GM10248 (cell line): ENCODE results near the gene ESR2.
"Not testable (repeated sequence)": the region's sequence is repeated elsewhere in the genome, so short reads cannot be mapped to it uniquely, and the experiment has no call there.

ENCODE experiments used
- CTCF ChIA-PET: fragments of 300-600 bp; sonication (Branson Sonifier 250); formaldehyde crosslinking; extraction: SDS; loops from one replicate; lab custom pipeline; 2021; ENCODE audit warnings: antibody characterized with exemption; lab: Yijun Ruan, JAX
- POLR2A ChIA-PET: fragments of 350-650 bp; sonication (Branson Sonifier 250); formaldehyde crosslinking; extraction: SDS; loops from one replicate; lab custom pipeline; 2020; ENCODE audit warnings: antibody characterized with exemption; lab: Yijun Ruan, JAX
- DNase-seq: peaks from one replicate; pipeline ENCODE4 v3.0.0; 2012; ENCODE audit errors: extremely low spot score
- CTCF ChIP-seq: IDR thresholded peaks from 2 replicates; pipeline ENCODE4 v1.5.1; 2012; ENCODE audit warnings: mild to moderate bottlenecking, low read depth; ENCODE audit errors: extremely low read depth, missing control alignments, control extremely low read depth

Gene ESR2

GRCh38 chr14:64126548-64126947 lies 167.6 kb downstream of the ESR2 start:
- ChIA-PET POLR2A (no interaction called here), CTCF (interaction anchor here (1.1 kb wide), 1 partner anchor 10 kb away, joined by 3 read pairs; no protein-coding TSS in a partner anchor)
- DNase-seq: no peak
- TF ChIP-seq CTCF: no peak

- ChIA-PET CTCF (interaction anchor here (0.9 to 1.1 kb wide), 2 partner anchors 9 to 13 kb away, joined by 3 read pairs; no protein-coding TSS in a partner anchor), POLR2A (no interaction called here)
- DNase-seq: no peak
- no peak for TF ChIP-seq CTCF
Observed at GRCh38 chr14:64125270-64125669, 168.9 kb downstream of the ESR2 start.

GRCh38 chr14:64123241-64123822 lies 170.8 kb downstream of the ESR2 start:
- CTCF ChIA-PET: interaction anchor here (0.7 to 1.3 kb wide), 3 partner anchors 13 to 46 kb away, joined by 3 to 4 read pairs (median 3); no protein-coding TSS in a partner anchor
- POLR2A ChIA-PET: no interaction called here
- TF ChIP-seq CTCF: no peak
- DNase-seq: no peak

GRCh38 chr14:64119980-64120379 lies 174.2 kb downstream of the ESR2 start:
- CTCF ChIA-PET: interaction anchor here (1.2 to 1.5 kb wide), 2 partner anchors 10 to 18 kb away, joined by 3 to 4 read pairs; no protein-coding TSS in a partner anchor
- POLR2A ChIA-PET: no interaction called here

GRCh38 chr14:64119500-64119899 lies 174.7 kb downstream of the ESR2 start:
- DNase-seq: no peak
- no peak for TF ChIP-seq CTCF
- ChIA-PET POLR2A (no interaction called here), CTCF (interaction anchor here (1.2 kb wide), 1 partner anchor 9 kb away, joined by 3 read pairs; no protein-coding TSS in a partner anchor)

More at GRCh38 chr14:64119980-64120379, 174.2 kb downstream of the ESR2 start:
- DNase-seq: no peak
- no peak for TF ChIP-seq CTCF

- ChIA-PET CTCF (no interaction called here), POLR2A (no interaction called here)
- no peak for DNase-seq
- TF ChIP-seq CTCF: no peak
Observed at GRCh38 chr14:64118892-64119291, 175.3 kb downstream of the ESR2 start.

- CTCF ChIA-PET: not testable (repeated sequence)
Observed at GRCh38 chr14:64118403-64118742, 175.8 kb downstream of the ESR2 start.

More at GRCh38 chr14:64118403-64118742, 175.8 kb downstream of the ESR2 start:
- POLR2A ChIA-PET, DNase-seq: not testable (repeated sequence)
